GM19372 (cell line): Measurements from ENCODE around the gene FDXR.

Experiments used
- ATAC-seq: cut with Tn5 transposase; IDR thresholded peaks from one replicate; pipeline ENCODE4 v1.9.1; 2021; ENCODE audit warnings: mild to moderate bottlenecking, low read depth, moderate library complexity; ENCODE audit not compliant: unreplicated experiment

FDXR gene

DNA sequence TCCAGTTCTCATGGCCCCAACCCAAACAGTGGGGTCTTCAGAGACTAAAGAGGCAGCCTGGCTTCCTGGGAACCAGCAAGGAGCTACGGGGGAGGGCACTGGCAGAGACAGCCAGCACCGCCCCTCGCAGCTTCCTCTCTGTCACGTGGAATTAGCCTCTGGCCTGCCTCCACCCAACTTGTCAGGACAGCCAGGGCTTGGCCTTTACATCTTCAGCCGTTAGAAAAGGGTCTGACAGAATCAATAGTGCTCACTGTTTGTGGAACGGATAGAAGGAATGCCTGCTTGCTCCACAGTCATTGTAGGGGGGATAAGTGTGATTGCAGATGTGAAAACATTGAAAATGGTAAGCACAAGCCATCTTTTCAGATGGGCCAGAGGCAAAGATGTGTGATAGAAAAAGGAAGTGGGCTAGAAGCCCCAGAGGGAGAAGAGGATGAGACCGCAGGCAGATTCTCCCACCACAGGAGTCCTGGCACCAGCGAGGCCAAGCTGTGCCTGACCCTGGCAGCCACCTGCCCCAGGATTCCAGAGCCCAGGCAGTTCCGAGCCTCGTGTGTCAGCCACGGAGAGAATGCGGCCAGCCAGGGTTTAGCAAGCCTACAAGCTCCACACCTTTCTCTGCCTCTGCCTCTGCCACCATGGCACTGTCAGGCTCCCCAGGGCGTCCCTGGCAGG is 31.7 kb downstream of the FDXR start:
- no peak for ATAC-seq

DNA sequence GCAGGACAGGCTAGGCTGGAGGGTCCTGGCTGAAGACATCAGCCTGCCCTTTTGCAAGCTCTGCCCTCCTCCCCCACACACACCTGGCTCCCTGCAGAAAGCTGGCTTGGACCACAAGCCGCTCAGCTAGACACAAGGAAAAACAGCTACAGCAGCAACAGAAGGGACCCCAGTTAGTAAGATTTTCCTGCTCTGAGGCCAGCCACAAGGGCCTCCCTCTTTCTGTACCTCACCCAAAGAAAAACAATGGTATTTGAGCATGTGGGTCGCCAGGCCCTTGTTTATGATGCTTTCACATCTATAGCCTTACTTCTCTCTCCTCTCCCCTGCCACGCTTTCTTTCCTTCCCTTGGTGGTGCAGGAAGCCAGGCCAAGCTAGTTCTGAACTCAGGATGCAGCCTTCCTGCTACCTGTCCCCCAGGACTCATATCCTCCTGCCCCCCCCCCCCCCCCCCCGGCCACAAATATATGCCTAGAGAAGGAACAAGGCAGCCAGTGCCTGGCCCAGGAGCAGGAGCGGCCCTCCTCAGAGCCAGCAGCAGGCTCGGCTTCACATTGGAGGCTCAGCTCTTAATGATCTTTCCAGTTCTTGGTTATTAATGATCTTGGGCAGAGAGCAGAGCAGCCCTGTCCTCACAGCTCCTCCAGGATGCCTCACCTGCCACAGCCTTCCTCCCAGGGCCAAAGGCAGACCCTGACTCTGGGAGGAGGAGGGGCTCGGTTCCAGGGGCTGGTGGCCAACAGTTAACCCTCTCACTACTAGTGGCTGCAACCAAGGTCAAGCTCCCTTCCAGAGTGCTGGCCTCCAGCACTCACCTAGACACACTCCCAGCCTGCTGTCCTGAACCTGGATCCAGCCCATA is 32.6 kb downstream of the FDXR start:
- no peak for ATAC-seq

GRCh38 chr17:74838274-74838673 is 34.5 kb downstream of the FDXR start:
- ATAC-seq = no peak

DNA sequence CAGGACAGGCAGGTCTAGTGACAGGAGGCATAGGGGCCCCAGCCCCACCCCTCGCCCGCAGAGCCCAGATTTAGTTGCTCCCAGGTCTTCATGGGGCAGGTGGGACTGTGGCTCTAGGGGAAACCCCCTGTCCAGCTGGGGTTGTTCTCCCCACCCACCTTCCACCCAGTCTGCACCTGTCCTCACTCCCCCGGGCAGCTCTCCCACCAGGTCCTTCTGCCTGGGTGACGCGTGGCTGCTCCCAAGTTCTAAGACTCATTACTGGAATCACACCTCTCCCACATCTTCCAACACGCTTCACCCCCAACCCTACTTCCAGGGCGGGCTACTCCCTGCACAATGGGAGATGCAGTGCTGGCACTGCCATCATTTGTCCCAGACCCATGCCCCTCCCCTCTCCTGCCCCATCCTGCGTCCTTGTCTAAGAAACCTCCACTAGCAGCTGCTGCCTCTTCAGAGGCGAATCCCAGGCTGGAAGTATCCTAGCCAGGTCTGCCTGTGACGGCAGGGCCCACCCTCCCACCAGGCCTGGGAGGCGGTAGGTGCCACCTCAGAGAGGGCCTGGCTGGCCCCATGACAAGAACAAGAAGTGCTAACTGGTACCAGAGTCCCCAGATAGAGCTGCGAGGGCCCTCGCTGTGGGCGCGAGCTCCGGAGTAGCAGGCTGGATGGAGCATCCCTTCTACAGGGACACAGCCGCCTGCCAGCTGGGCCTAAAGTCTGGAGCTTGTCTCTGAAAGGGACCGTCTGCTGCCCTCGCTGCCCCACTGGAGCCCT is 35.9 kb downstream of the FDXR start:
- no peak for ATAC-seq

DNA sequence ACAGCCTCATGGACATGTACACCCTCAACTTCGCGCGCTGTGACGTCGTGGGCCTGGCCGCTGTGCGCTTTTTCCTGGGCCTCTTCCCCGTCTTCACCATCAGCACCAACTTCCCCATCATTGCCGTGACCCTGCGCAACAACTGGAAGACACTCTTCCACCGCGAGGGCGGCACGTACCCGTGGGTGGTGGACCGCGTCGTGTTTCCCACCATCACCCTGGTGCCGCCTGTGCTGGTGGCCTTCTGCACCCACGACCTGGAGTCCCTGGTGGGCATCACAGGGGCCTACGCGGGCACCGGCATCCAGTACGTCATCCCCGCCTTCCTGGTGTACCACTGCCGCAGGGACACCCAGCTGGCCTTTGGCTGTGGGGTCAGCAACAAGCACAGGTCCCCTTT is 36.6 kb downstream of the FDXR start:
- ATAC-seq = no peak

DNA sequence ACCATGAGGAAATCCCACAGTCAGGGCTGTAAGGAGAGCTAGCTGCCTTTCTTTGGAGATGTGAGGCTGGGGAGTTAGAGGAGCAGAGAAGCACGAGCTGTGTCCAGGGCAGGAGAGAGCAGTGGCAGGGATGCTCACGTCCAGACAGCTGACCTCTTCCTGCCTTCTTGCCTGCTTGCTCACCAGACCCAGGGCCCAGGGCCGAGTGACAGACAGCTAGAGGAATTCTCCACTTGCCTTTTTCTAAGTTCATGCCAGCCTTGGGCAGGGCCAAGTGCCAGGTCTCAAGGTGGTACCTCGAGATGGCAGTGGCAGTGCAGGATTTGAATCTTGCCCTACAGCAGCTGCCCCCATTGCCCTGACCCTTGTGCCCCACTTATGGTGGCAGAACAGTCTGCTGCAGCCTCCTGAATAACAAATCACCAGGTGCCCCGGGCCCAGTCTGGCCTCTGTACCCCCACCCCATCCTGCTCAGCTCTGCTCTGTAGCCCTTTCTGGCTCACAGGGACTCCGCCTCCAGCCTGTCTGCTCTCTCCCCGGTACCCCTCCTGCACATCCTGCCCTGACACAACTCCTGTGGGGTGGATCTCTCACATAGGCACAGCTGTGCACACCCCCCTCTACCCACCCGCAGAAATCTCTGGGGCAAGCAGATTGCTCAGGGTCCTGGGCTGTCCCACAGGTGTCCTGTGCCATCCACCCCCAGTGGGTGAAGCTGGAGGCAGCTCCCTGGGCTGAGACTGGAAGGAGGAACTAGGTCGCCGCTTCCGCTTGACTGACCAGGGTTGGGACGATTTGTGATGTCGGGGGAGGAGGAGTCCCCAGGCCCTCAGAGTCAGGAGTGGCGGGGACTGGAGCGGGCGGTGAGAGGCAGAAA is 39.1 kb downstream of the FDXR start:
- ATAC-seq = no peak

GRCh38 chr17:74832421-74832820 is 40.4 kb downstream of the FDXR start:
- ATAC-seq = no peak

DNA sequence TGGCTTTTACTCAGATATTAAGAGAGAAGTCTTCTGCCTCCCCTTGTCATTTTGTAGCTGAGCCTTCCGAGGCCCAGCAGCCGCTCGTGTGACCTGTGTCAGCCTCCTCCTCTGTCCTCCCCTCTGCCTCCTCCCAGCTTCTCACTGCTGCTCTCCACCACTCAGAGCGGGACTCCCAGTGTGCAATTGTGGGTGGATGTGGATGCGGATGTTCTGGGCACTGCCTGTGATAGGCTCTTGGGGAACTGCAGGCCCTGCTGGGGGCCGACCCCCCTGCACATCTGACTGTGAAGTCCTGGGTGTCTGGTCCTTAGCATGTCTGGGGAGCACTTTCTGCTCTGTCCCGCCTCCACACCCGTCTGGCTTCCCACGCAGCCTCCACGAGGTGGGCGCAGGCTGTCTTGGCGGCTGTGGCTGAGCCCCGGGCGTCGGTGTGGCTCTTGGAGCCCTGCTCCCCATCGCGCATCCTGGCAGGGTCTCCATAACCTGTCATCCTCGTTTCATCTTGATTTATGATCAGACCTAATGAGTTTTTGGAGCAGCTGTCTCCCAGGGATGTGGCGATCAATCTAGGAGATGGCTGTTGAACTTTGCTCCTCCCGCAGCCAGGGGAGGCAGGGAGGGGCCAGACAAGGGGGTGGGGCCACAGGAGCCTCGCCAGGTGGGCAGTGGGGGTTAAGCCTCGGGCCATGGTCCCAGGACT is 41.2 kb downstream of the FDXR start:
- ATAC-seq = no peak

DNA sequence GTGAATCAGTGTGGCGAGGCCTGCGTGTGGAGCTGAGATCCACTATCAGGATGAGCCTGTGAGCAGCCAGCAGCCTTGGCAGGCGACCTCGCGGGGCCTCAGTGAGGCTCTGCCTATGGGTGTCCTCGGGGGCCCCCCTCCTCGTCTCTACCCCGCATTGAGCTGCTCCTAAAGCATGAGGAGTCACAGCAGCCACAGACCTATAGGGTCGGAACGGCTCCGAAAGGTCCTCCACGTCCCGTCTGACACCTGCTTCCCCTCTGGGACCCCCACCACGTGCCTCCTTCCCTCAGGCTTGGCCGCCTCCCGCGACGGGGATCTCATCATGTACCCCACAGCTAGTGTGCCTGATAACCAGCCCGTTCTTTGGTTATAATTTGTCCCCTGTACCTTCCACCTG is 41.9 kb downstream of the FDXR start:
- no peak for ATAC-seq

DNA sequence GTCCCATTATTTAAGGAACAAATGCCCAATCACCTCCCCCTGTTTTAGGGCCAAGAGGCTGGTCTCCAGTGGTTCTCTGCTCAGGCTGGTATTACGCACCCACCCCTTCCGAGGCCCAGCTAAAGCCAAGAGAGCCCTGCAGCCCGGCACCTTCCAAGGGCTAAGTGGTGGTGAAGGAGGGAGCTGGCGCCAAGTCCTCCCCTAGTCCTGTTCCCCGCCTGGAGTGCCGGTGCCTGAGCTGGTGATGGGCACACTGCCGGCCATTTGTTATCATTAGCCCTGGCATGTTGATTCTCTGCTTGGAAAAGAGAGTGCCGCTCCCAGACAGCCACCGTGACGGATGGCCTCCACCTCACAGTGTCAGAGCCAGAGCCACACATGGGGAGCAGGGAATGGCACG is 45.0 kb downstream of the FDXR start:
- ATAC-seq = no peak

GRCh38 chr17:74825952-74826719 is 46.7 kb downstream of the FDXR start:
- no peak for ATAC-seq

DNA sequence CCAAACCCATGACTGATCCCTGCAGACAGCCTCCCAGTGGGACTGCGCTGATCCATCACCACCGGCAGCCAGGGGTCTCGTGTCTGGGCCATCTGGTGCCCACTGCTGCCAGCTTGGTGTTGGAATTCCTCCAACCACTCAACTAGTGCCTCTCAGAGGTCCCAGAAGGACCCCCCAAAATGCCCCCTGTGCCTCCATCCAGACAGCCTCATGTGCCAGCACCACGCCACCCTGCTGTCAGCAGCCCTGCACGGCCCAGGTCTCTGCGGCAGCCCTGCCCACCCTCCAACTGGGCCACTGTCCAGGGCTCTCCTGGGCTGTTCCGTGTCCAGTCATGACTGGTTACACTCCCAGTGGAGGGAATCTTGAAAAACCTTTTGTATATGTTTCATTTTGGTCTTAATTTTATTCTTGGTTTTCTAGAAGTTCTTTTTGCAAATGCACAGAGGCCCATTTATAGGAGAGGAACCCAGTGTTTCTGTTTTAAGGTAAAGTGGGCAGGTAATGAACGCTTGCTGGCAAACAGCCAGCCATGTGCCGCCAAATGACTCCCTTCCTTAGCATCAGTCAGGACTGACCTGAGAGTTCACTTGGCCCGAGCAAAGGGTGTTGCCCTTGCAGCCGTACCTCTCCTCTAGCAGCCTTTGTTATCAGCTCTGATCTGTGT is 47.7 kb downstream of the FDXR start:
- no peak for ATAC-seq

GRCh38 chr17:74822939-74823367 is 49.8 kb downstream of the FDXR start:
- ATAC-seq = no peak

DNA sequence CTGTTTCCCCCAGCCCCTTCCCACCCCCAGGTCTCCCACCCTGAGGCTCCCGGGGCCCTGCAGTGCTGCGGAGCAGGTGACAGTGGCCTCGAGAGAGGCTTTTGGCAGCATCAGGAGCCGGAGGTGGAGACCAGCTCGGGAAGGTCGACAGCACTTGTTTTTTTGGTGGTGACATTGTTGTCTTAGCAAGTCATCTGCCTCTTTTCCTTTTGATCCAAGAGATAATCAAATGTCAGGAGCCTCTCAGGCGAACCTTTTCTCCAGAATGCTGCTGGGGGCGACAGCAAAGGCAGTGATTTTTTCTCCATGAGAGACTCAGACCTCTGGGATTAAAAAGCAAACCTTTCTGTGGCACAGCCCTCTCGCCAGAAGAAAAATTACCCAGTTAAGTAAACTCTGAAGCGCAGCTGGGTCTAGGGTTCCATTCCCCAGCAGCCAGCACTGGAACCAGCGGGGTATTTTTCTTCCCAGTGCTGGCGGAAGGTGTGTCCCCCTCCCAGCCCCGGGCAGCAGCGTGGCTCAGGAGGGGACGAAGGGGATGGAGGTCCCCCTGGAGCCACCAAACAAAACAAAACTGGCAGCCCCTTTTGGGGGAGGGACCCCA is 50.4 kb downstream of the FDXR start:
- ATAC-seq = no peak

DNA sequence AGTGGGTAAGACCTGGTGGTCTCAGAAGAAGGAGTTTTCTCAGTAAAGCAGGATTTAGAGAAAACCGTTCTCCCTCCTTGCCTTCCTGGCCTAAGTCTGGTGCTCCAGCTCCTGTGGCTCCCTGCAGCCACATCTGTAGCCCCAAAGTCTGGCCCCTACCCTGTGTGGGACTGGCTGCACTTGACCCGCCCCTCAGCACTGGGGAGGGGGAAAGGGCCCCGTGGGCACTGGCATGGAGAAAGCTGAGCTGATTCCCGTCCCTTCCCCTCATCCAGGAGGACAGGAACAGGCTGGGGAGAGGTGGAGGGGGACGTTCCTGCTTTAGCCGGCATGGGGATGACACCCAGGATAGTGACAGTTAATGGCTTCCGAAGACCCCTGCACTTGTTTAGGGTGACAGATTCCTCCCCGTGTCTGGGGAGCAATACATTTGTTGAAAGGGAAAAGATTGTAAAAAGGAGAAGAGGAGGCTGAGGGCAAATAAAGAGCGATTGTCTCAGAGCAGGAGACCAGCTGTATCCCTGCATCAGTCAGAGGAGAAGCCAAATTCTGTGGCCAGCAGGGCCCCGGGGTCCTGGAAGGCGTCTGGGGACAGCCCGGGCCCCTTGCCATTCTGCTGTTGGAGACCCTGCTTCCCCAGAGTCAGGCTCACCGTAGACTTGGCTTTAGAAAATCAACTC is 51.0 kb downstream of the FDXR start:
- no peak for ATAC-seq

GRCh38 chr17:74819801-74820436 is 52.9 kb downstream of the FDXR start:
- no peak for ATAC-seq
